HG02642 (cell line): Measurements from ENCODE around the gene TRAPPC2L.
"Not testable (repeated sequence)": the region's sequence is repeated elsewhere in the genome, so short reads cannot be mapped to it uniquely, and the experiment has no call there.

Experiments used
- ATAC-seq: cut with Tn5 transposase; IDR thresholded peaks from one replicate; pipeline ENCODE4 v1.9.1; 2021; ENCODE audit warnings: mild to moderate bottlenecking; ENCODE audit not compliant: unreplicated experiment, poor library complexity

Gene TRAPPC2L

DNA sequence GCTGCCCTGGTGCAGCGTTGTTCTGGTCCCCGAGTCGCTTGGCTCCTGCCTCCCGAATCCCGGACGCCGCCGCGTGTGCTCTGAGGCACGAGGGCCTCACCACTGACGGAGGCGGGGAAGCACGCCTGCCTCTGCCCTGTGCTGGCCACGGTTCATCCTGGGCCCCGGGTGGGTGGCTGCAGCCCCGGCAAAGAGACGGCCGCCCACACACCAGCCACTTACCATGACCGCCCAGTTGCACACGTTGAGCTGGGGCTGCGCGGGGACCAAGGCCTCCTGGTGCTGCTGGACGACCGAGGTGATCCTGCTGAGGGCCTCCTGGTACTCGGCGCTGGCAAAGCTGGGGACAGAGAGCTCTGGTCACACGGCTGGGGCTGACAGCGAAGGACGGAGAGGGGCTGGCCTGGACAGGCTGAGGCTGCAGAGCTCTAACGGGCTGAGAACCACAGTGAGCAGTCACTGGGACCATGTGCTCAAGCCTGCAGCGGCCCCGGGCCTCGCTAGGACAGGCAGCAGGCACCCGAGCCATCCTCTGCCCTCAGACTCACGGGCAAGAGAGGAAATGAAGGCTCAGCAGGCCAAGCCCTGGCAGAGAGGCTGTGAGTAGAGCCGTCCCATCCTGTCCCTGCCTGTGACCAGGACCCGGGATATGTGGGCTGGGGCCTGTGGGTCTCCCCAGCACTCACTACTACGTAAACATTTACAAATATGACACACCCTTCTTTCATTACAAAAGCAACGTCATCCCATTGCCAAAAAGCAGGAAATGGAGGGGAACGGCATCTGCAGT lies 38.9 kb upstream of the TRAPPC2L start:
- ATAC-seq, result no peak

GRCh38 chr16:88818575-88818874 lies 38.4 kb upstream of the TRAPPC2L start:
- no peak for ATAC-seq

DNA sequence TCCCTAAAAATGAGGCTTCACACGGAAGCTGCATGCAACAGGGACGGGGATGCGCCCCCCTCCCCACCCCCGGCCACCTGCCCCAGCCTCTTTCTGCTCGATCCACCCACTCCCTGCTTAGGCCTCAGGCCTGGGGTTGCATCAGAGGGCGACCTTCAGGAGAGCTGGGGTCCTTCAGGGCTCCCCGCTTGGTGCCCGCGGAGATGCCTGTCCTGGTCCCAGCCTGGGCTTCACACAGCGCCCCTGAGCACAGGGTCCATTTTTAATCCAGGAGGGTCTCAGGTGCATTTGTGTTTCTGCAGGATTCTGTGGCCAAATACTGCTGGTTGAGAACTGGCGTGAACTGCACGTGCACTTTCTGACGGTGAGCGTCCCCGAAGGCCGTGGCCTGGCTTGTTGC lies 37.8 kb upstream of the TRAPPC2L start:
- no peak for ATAC-seq

DNA sequence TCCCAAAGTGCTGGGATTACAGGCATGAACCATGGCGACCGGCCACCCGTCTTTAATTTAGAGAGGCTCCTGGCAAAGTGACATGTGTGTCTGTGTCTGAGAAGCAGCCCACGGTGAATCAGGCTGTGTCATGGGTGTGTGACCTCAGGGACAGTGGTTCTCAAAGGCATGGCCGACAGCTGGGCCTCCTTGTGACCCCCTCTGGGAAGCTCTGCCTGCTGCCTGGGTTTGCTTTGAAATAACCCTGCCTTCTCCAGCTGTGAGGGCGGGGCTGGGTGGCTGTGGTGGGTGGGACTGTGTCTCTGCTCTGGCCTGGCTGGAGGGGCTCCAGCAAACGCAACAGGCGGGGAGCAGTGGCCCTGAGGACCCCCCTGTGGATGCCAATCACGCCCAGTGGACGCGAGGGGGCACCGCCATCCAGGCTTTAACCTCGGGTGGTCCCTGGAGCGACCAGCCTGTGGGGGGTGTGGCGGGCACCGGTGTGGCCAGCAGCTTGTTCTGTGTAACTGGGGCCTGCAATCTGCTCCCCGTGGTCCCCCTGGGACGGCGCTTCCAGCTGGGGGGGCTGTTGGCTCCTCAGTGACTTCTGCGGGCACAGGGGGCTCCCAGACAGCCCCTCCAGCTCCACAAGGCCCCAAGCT lies 36.4 kb upstream of the TRAPPC2L start:
- no peak for ATAC-seq

DNA sequence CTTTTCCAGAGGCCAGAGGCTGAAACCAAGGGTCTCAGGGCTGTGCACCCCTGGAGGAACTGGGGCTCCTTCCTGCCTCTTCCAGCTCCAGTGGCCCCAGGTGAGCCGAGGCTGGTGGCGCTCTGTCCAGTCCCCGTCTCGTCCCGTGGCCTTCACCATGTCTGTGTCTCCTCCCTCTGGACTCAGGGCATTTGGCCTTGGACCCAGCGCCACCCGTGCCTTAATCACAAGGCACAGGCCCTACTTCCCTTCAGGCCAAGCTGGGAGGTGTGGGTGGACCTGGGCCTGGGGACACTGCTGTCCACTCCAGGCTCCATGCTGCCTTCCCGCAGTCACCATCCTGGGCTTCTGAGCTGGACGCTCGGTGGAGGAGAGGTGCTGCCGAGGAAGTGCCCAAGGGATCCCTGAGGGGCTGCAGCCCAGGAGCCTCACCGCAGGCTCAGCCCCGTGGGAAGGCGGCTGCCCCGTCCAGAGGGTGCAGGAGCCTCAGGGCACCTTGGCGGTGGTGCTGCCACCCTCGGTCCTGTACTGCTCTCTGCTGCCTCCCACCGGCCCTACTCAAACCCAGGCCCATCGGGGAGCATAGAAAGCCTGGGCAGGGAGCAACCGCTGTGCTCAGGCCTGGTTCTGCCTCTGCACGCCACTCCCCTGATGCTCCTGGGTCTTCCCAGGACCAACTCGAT lies 35.6 kb upstream of the TRAPPC2L start:
- ATAC-seq, result no peak

DNA sequence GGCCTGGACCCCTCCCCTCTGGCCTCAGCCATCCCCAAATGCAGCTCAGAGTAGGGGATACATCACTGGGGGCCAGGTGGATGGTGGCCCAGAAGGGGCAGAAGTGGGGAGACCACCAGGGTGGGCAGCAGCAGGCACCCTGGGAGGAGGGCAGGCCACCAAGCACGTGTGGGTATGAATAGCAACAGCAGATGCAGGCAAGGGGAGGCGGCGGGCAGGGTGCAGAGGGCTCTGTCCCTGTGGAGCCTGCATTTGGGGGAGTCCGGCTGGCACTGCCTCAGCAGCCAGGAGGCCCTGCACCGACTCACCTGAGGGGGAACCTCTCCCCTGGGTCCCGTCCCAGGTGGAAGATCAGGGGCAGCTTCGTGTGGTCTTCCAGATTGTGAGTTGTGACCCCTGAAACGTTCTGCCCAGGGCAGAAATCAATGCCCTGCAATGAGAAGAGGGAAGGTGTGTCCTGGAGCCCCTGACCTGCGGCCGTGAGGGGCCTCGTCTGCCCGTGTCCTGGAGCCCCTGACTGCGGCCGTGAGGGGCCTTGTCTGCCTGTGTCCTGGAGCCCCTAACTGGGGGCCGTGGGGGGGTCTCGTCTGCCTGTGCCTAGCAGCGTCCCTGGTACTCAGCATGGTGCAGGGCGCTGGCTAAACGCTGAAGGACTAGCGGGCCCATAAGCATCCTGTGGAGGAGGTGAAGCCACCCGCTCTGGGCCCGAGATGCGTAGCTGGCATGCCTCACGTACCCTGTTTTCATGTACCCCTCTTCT lies 34.5 kb upstream of the TRAPPC2L start:
- no peak for ATAC-seq

GRCh38 chr16:88823646-88824045 lies 33.3 kb upstream of the TRAPPC2L start:
- ATAC-seq, result not testable (repeated sequence)

GRCh38 chr16:88824256-88825077 lies 32.5 kb upstream of the TRAPPC2L start:
- no peak for ATAC-seq

GRCh38 chr16:88825146-88825545 lies 31.8 kb upstream of the TRAPPC2L start:
- no peak for ATAC-seq

GRCh38 chr16:88826070-88826840 lies 30.7 kb upstream of the TRAPPC2L start:
- ATAC-seq, result no peak

DNA sequence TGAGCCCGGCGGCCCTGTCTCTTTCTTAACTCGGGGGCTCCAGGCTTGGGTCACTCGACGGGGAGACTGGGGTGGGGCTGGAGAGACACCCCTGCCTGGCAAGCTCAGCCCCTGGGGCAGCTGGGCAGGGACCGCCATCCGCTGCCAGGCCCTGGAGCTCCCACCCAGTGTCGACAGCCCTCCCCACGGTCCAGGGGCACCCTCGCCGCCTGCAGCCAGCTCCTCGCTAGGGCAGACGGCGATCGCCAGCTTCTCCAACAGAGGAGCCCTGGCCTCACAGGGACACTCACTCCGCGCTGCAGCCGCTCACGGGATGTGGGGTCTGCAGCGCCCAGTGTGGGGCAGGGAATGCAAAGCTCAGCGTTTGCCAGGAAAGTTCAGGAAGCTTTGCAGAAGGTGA lies 29.2 kb upstream of the TRAPPC2L start:
- ATAC-seq, result no peak

DNA sequence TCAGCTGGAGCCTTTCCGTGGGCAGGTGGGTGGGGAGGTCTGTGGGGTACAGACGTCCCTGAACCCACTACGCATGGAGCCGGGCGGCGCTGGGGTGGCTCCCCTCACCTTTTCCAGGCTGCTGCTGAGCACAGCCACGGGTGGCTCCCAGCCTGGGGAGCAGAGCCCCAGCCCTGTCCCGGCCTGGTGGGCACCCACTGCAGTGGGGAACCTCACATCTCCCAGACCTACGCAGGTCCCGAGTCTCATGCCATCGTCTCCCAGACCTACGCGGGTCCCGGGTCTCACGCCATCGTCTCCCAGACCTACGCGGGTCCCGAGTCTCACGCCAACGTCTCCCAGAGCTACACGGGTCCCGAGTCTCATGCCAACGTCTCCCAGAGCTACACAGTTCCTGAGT lies 28.2 kb upstream of the TRAPPC2L start:
- ATAC-seq, result no peak

DNA sequence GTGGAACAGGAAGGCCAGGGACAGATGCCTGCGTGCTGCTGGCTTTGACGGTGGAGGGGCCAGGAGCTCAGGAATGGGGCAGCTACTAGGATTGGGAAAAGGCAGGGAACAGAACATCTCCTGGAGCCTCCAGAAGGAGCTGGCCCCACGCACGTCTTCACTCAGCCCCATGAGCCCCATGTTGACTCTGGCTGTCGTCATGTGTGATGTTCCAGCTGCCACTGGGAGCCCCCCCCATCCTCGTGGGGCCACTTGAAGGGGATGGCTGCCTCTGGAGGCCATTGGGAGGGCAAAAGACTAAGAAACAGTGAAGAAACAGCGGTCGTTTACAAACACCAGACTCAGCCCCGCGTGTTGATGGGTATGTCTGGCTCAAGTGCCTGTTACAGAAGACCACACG lies 26.7 kb upstream of the TRAPPC2L start:
- ATAC-seq, result no peak

DNA sequence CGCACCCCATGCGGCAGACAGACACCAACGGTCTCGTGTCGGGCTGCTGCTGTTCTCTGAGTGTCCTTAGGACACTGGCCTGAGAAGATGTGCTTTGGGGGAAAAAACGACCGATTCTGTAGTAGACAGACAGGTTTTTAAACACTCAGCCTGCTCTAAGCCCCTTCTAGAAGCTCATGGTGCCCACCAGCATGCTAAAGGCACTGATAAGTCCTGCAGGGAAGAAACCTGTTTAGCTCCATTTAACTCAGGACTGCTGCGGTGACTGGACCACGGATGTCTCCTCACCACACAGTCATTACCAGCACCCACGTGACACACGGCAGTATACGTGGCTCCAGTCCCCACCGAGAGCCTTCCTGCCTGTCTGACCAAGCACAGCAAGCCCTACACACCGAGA lies 26.1 kb upstream of the TRAPPC2L start:
- no peak for ATAC-seq

GRCh38 chr16:88831838-88832237 lies 25.1 kb upstream of the TRAPPC2L start:
- ATAC-seq, result no peak

DNA sequence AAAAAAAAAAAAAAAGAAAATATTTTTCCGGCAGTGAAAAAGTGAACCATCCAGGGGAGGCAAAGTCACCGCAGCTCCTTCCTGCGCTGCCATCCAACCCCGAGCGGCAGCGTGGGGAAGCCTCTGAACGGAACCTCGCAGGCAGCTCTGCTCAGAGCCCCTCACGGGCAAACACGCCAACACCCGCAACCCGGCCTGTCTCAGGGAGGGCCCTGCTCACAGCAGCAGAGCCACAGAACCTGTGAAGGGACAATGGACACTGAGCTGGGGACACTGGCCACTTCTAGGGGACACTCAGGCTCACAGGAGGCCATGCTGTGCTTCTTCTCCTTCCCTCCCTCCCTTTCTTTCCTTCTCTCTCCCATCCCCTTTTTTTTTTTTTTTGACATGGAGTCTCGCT lies 23.8 kb upstream of the TRAPPC2L start:
- no peak for ATAC-seq

DNA sequence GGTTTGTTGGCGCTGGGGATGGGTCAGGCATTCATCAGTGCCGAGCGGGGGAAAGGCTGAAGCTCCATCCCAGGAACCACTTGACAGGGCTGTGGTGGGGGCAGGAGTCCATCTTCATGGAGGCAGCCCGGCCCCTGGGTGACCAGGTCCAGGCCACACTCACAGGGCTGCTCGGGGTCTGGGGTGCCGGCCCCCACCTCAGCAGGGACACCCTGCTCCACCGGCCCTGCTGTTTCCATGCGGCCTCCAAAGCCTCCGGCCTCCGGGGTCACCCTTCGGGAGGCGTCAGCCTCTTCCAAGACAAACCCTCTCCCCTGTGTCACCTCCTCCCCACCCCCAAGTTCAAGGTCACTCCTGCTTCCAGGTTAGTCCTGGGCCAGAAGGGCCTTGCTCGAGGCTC lies 22.3 kb upstream of the TRAPPC2L start:
- ATAC-seq, result no peak

DNA sequence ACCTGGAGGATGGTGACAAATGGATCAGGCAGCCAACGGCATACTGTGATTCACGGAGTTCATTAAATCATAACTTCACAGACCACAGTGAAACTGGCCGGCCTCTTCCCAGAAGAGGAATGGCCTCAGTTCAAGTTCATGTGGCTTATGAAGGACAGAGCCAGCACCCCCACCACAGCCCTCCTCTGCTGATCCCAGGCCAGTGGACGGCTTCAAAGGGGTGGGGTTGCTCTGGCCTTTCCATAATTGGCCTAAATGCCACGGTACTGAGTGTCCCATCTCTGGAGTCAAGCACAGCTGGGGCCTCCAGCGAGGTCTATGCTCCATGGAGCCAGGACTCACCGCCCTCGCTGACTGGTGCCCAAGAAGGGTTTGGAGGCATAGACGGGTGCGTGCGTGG lies 21.5 kb upstream of the TRAPPC2L start:
- no peak for ATAC-seq

DNA sequence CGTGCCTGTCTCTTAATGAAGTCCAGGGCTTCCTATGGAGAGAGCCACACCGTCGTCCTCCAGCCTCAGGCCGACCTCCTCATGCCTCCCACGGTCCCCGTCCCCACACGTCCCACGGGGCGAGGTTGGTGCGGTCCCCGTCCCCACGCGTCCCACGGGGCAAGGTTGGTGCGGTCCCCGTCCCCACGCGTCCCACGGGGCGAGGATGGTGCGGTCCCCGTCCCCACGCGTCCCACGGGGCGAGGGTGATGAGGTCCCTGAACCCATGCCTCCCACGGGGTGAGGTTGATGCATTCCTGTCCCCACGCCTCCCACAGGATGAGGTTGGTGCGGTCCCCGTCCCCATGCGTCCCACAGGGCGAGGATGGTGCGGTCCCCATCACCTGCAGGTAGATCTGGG lies 21.1 kb upstream of the TRAPPC2L start:
- ATAC-seq, result no peak
